GM18870 (cell line): ENCODE measurements around the gene TMEM175.
A peak's percentile ranks its signal among the peaks of the same experiment; 100 is the strongest.
"Not testable (repeated sequence)": the region's sequence is repeated elsewhere in the genome, so short reads cannot be mapped to it uniquely, and the experiment has no call there.

ENCODE experiments used
- ATAC-seq: cut with Tn5 transposase; IDR thresholded peaks from one replicate; pipeline ENCODE4 v1.9.1; 2021; ENCODE audit warnings: moderate library complexity; ENCODE audit not compliant: unreplicated experiment

TMEM175 gene

DNA sequence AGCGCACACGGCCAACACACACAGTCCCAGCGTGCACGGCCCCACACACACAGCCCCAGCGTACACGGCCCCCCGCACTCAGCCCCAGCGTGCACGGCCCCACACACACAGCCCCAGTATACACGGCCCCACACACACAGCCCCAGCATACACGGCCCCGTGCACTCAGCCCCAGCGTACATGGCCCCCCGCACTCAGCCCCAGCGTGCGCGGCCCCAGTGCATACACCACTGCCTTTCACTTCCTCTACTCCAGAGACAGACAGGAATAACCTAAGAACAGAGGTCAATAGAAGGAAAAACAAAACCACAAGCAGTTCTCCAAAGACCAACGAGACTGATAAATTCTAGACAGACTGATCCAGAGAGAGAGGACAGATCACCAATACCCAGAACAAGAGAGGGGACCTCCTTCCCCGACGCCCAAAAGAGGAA, 17.2 kb upstream of the TMEM175 start:
- no peak for ATAC-seq

DNA sequence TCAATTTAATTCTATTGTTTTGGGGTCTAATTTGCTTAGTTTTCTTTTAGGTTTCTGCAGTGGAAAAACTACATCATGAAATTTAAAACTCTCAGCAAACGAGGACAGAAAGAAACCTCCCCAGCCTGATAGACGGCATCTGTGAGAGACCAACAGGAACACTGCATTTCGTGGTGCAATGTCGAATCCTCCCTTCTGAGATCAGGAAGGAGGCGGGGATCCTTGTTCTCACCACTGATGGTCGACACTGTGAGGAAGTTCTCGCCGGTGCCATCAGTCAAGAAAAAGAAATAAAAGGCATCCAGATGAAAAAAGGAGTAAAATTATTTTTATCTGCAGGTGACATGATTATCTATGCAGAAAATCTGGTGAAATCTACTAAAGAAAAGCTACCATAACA, 16.7 kb upstream of the TMEM175 start:
- no peak for ATAC-seq

DNA sequence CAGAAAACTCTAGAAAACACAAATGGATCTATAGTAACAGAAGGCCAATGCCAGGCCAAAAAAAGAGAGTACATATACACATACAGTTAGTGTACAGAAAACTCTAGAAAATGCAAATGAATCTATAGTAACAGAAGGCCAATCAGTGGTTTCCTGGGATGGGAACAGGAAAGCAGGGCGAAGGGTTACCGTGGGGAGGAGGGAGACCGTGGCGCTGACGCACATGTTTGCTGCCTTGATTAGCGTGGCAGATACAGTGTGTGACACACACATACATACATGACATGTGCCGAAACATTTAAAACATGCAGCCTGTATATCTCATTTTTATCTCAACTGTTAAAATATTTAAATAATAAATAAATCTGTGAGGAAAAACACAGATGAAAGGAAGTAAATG, 14.8 kb upstream of the TMEM175 start:
- no peak for ATAC-seq

DNA sequence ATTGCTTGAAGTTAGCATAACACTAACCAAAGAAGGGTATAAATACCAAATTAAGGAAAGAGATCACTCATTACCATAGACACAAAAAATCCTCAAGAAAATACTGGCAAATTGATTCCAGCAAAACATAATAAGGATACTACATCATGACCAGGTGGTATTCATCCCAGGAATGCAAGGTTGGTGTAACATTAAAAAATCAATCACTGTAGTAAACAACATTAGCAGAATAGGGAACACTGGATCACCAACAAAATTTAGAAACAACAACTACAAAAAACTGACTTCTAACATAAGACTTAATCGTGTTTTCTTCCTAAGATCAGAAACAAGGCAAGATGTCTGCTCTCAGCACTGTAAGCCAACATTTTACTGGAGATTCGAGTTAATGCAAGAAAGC, 14.3 kb upstream of the TMEM175 start:
- ATAC-seq: no peak

DNA sequence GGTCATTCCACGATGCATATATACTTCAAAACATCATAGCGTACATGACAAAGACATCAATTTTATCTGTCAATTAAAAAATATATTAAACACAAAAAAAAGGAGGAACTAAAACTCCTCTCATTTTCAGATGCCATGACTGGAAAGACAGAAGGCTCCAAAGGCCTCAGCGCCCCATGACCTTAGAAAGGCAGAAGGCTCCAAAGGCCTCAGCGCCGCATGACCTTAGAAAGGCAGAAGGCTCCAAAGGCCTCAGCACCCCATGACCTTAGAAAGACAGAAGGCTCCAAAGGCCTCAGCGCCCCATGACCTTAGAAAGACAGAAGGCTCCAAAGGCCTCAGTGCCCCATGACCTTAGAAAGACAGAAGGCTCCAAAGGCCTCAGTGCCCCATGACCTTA, 13.7 kb upstream of the TMEM175 start:
- not testable (repeated sequence) for ATAC-seq

DNA sequence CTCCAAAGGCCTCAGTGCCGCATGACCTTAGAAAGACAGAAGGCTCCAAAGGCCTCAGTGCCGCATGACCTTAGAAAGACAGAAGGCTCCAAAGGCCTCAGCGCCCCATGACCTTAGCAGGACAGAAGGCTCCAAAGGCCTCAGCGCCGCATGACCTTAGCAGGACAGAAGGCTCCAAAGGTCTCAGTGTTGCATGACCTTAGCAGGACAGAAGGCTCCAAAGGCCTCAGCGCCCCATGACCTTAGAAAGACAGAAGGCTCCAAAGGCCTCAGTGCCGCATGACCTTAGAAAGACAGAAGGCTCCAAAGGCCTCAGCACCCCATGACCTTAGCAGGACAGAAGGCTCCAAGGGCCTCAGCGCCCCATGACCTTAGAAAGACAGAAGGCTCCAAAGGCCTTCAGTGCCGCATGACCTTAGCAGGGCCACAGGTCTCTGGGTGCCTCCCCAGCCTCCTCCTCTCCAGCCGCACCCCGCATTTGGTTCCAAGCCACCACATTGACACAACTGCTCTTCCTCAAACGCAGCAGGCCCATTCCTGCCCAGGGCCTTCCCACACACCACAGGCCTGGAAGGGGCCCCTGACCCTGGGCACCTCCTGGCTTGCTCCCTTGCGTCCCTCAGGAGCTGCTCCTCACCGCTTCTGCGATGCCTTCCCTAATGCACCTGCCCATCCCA, 13.1 kb upstream of the TMEM175 start:
- not testable (repeated sequence) for ATAC-seq

DNA sequence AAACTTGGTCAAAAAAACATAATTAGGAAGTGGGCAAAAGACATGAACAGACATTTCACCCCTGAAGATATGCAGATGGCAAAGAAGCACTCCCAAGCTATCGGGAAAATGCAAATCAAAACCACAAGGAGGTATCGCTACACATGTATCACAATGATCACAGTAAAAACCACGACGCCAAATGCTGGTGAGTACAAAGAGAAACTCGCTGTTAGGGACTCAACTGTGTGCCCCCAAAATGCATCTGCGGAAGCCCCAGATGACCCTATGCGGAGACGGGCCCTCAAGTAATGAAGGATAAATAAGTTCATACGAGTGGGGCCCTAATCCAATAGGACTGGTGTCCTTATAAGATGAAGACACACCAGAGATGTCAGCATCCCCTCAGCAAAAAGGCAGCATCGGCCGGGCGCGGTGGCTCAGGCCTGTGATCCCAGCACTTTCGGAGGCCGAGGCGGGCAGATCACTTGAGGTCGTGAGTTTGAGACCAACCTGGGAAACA, 10.4 kb upstream of the TMEM175 start:
- no peak for ATAC-seq

DNA sequence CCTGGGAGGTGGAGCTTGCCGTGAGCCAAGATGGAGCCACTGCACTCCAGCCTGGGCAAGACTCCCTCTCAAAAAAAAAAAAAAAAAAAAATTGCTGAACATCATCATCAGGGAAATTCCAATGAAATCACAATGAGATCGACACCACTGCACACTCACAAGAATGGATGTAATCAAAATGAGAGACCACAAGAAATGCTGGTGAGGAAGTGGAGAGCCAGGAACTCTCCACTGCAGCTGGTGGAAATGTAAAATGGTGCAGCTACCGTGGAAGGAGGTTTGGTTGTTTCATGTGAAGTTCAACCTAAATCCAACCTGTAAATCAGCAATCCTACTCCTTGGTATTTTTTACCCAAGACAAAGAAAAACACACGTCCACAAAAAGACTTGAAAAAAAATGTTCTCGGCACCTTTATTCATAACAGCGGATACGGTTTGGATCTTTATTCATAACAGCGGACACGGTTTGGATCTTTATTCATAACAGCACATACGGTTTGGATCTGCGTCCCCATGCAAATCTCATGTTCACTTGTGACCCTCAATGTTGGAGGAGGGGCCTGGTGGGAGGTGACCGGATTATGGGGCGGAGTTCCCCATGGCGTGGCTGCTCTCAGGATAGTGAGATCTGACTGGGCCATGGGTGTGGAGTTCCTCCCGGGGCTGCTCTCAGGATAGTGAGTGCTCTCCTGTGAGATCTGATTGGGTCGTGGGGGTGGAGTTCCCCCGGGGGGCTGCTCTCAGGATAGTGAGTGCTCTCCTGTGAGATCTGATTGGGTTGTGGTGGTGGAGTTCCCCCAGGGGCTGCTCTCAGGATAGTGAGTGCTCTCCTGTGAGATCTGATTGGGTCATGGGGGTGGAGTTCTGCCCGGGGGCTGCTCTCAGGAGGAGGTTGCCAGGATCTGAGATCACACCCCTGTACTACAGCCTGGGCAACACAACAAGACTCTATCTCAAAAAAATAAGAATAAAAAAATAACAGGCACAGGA, 7.9 kb upstream of the TMEM175 start:
- ATAC-seq: peak; percentile 41

DNA sequence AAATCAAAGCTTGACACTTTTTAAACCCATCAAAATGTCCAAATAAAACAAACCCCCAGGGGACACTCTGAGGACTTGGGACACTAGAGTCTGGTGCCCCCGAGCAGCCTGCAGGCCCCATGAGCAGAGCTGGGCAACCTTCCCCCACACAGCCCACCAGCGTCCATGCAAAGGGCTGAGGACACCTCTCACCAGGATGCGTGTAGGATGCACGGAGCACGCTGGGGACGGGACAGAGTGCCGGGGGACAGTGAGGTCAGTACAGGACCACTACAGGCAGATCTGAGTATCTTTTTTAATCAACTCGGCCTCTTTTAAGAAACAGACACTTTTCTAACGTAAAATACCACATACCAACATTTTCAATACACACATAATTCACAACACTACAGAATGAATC, 7.1 kb upstream of the TMEM175 start:
- ATAC-seq: no peak

DNA sequence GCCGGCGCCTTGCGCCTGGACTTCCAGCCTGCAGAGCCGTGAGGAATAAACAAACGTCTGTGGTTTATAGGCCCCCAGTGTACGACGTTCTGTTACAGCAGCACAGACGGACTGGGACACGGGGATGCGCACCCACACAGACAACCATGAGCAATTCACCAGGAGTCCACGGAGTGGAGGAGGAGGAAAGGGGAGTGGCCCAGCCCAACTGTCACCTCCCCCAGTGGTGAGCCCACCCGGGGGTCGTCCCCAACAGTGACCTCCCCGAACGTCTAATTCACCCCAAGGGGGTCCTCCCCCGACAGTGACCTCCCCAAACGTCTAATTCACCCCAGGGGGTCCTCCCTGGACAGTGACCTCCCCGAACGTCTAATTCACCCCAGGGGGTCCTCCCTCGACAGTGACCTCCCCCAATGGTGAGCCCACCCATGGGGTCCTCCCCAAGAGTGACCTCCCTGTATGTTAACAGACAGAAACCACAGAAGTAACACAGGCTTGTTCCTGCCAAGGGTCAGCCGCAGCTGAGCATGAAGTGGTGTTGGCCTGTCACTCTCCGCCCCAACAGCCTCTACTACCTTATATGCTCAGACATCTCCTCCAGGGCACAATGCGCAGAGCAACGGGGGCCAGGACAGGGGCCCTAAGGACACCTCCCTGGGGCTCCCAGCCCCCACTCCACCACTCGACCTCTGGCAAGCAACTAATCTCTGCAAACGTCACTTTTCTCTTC, 6.3 kb upstream of the TMEM175 start:
- no peak for ATAC-seq

DNA sequence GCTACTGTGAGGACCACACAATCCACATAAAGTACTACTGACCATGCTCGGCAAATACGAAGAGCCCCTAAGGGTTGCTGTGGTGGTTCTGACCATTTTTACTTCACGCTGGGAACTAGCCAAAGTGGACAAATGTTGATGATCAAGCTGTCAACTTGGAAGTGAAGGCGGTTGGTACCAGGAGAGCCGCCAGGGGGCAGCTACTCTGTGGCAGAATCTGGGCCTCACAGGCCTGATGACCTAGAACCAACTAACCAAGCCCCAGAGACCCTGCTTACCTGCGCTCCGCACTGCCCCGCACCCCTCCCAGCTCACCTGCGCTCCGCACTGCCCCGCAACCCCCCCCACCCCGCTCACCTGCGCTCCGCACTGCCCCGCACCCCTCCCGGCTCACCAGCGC, 5.7 kb upstream of the TMEM175 start:
- no peak for ATAC-seq

DNA sequence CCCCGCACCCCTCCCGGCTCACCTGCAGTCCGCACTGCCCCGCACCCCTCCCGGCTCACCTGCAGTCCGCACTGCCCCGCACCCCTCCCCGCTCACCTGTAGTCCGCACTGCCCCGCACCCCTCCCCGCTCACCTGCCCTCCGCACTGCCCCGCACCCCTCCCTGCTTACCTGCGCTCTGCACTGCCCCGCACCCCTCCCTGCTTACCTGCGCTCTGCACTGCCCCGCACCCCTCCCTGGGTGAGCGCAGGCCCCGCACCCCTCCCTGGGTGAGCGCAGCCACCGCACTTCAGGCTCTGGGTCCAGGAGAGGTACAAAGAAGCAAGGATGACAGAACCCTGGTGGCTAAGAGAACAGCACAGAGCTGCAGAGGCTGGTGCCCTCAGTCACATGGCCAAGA, 4.7 kb upstream of the TMEM175 start:
- ATAC-seq: not testable (repeated sequence)

DNA sequence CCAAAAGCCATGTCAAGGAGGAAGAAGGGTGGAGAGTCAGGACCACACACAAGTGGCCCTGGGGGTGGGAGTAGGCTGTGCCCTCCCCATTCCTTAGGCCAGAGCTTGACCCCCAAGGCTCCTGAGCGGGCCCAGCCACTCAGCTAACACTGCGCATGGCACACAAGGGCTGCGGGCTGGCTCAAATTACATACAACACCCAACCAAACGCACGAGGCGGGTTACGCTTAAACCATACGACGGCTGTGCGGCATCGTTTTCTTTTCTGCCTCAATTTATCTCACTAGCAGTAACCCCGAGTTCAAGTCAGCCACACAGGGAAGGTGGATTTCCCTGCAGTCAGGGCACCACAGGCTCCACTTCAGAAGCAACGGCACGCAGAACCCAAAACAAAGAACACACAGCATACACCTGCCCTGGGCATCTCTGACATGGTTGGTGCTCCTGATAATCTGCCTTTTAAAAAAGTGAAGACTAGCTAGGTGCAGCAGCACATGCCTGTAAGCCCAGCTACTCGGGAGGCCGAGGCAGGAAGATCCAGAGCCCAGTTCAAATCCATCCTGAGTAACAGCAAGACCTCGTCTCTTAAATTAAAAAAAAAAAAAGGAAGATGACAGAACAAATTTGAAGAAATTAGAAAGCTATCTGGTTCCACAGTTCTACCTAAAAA, 3.0 kb upstream of the TMEM175 start:
- no peak for ATAC-seq

DNA sequence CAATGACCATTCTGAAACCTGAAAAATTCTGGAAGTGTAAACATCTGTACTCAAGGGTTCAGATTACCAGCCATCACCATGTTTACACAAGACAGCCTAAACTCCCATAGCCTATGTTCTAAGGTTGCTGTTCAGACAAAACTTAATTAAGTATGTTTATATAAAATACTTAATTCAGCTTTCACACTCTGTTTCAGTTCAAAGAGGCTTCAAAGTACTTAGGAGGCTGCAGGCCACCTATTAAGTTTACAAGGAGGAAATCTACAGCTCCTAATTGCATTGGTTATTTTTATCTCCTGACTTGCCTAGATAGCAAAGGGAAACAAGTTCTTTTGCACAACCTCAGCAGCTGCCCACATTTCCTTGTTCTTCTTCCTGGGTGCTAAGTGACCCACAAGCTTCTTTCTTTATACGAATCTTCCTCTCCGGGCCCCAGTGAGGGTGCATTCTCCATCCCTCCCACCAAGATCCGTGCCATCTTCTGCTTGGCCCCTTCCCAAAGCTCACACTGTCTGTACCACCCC, 2.2 kb upstream of the TMEM175 start:
- ATAC-seq: no peak

DNA sequence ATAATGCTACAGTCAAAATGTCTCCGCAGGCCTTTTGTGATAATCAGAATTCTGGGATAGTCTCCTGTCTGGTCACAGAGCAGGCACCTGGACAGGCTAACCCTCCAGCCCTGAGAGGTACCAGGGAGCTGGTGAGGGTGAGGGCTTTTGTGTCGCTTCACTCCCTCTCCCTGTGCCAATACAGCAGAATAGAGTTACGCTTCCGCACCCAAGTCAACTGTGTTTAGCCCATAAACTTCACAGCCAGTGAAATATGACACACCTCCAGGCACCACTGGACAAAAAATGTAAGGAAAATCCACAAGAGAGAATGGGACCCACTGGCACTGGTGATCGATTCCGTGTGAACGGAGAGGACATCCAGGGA, 1.4 kb upstream of the TMEM175 start:
- no peak for ATAC-seq

DNA sequence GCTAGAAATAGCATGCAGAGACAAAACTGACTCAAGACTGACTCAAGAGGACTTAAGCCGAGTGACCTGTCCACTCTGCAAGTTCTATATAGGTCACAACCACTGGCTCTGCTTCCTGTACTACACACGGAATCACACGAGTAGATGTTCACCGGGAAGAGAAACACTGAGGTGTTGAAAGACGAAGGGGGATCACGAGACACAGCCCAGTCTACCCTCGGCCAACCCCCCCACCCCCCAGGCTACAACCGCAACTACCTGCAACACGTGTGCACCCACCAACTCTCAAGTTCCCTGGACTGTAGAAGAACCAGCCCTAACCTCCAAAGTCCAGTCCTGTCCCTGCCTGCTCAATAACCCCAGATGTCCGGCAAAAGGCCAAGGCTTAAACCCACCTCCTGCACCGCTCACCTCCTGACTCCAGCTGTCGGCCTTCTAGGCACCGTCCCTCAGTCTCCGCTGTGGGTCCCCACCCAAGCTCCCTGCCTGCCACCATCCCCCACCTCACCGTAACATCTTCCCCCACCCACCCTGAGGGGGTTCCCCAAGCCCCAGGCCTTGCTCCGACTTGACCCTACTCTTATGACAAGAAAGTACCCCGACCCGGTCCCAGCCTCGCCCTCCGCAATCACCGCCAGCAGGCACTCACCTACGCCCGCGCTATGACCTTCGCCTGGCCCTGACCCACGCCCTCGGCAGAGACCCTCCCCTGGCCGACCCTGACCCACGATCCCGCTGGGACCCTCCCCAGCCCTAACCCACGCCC, 883 bp upstream of the TMEM175 start:
- ATAC-seq: no peak

DNA sequence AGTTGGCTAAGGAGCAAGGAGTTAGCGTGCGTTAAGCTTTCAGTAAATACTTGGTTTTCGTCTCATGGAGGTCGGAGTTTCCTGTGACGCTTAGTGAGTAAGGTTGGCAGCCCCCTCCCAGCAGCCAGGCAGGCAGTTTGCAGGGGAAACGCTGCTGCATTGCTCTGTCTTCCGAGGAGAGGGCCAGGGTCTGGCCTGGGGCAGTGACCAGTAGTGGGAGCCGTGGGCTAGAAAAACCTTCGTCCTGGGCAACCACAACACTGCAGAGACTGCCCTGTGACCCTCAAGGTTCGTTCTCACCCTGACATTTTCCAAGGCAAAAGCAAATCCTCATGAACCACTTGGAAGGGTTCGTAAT, 432 bp downstream of the TMEM175 start:
- ATAC-seq: no peak

DNA sequence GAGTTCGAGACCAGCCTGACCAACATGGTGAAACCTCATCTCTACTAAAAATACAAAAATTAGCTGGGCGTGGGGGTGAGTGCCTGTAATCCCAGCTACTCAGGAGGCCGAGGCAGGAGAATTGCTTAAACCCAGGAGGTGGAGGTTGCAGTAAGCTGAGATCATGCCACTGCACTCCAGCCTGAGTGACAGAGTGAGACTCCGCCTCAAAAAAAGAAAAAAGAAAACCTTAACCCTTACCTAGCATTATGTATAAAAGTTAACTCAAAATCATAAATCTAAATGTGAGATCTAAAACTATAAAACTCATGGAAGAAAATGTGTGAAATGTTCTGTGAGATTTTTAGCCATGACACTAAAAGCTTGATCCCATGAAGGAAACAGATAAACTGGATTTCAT, 7.2 kb downstream of the TMEM175 start:
- not testable (repeated sequence) for ATAC-seq

DNA sequence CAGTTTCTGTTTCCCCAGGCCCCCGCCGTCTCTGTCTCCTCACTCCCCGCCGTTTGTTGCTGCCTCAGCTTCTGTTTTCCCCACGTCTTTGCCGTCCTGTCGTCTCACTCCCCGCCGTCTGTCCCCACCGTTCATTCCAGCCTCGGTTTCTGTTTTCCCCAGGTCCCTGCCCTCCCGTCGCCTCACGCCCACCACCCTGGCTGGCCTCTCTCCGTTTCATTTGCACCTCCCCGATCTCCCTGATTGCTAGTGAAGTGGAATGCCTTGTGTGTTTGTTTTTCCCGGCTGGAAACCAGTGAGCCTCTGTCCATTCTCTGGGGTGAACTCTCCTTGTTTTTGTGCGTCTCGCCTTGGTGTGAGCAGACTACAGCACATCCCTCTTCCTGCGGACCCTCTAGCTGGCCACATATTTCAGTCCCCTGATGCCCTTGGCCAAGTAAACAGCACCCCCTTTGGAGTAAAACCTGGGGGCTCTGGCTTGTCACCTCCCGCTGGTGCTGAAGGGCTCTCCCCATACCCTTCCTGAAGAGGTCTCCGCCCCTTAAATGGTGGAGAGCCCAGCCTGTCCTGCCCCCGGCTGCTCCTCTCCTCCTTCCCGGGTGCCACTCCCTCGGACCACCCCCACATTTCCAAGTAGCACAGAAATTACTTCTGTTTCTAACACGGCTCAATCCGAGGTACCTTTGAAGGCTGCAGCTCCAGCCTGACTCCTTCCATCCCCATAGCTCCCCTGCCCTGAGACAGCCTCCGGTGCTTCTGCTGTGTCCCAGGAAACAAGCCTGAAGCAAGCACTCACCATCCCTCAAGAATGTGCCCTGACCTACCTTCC, 13.2 kb downstream of the TMEM175 start:
- no peak for ATAC-seq
